Forelimb muscle (tissue), 1 donor: ENCODE measurements around the gene DDX53. TPM values are rescaled to one million over a fixed set of nuclear protein-coding genes. Genes with fewer than 3 reads are reported as not detected.

Experiments
- DNase-seq: peaks from one replicate; pipeline ENCODE4 v3.0.0-alpha.2; 2013; ENCODE audit warnings: low read depth
- polyA plus RNA-seq: library from polyadenylated mRNA; unstranded; fragments of 120-200 nt; gene quantifications from one replicate; pipeline ENCODE4 v1.2.1, GENCODE V29; 2013; ENCODE audit not compliant: insufficient read length

Gene DDX53
- polyA plus RNA-seq, 1 donor = 0.06 TPM

DNA sequence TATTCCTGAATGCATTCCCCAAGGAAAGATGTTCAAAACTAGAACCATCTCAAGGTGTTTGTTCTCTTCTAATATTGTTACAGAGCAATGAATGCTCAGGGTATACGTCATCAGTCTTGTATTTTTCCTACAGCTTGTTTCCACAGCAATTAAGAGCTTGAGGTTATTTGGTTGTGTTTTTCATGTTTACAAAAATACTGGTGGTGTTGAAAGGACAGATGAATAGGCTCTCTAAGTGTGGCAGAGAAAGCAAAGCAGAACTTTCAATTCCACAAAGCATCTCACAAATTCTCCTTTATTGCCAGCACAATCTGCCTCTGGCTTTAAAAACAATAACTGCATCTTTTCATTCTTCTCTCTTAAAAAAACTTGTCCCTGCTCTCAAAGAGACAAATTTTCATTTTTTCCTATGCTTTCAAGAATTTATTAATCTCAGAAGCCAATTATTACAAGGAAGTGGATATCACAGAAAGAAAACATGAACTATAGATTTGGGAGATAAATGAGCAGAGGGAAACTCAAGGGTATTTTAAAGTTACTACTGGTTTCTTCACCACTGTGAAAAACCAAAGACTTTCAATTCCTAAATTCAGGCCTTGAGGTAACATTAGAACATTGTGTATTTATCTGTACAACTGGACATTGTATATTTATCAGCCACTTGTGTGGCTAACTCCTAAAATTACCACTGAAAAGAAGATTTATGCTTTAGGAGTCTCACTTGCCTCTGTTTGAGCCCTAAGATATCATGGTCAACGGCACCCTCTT lies 49.2 kb downstream of the DDX53 start:
- DNase-seq = no peak

DNA sequence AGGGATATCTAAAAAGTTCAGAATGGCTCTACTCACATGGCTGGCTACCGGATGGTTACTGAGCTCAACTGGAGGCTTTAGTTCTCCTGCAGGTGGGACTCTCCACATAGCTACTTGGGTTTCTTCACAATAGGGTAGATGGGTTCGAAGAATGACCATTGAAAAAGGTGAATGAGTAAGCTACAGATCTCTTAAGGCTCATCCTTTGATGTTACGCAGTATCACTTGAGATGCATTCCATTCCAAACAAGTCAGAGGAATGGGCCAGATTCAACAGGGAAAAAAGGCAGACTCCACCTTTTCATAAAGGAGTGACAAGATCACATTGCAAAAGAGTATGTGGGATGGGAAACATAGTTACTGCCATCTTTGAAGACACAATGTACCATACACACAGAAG lies 52.6 kb downstream of the DDX53 start:
- DNase-seq = no peak
